ENCODE results near the gene ZSCAN10.

- no peak for TF ChIP-seq EZH2 (IDR thresholded peaks at IDR 0.05; ENCODE audit: low read length, unreplicated experiment)
- no peak for TF ChIP-seq CTCF (conservative IDR thresholded peaks at IDR 0.05; ENCODE audit: low read depth, low read length)
- no peak for TF ChIP-seq EZH2phosphoT487 (IDR thresholded peaks at IDR 0.05; ENCODE audit: borderline replicate concordance, low read length)
These were observed 48.6 kb downstream of the ZSCAN10 start for GRCh38 chr16:3050487-3050886.

Data from PC-3 (cell line).